HCEC 1CT (cell line): Measurements from ENCODE around the gene ZNF391.
"Not testable (repeated sequence)": the region's sequence is repeated elsewhere in the genome, so short reads cannot be mapped to it uniquely, and the experiment has no call there.

Experiments used
- DNase-seq: peaks from one replicate; pipeline ENCODE4 v3.0.0-alpha.2; 2017

ZNF391 gene

GRCh38 chr6:27424851-27425250, 36.3 kb downstream of the ZNF391 start:
- not testable (repeated sequence) for DNase-seq

- no peak for DNase-seq
Measured at GRCh38 chr6:27426045-27426620, 37.6 kb downstream of the ZNF391 start.

- no peak for DNase-seq
Measured at GRCh38 chr6:27428502-27428901, 39.9 kb downstream of the ZNF391 start.

- DNase-seq = no peak
Measured at GRCh38 chr6:27428966-27429365, 40.4 kb downstream of the ZNF391 start.

- no peak for DNase-seq
Measured at GRCh38 chr6:27433714-27434113, 45.2 kb downstream of the ZNF391 start.

GRCh38 chr6:27439371-27439770, 50.8 kb downstream of the ZNF391 start:
- no peak for DNase-seq

GRCh38 chr6:27441001-27441400, 52.4 kb downstream of the ZNF391 start:
- no peak for DNase-seq

GRCh38 chr6:27442932-27443331, 54.4 kb downstream of the ZNF391 start:
- DNase-seq = no peak

- no peak for DNase-seq
Measured at GRCh38 chr6:27448456-27448855, 59.9 kb downstream of the ZNF391 start.

GRCh38 chr6:27451660-27452390, 63.3 kb downstream of the ZNF391 start:
- no peak for DNase-seq

GRCh38 chr6:27452496-27452897, 63.9 kb downstream of the ZNF391 start:
- DNase-seq = peak; percentile 5
